PC-3 (cell line): Measurements from ENCODE around the gene LTBP1. TPM values are rescaled to one million over a fixed set of nuclear protein-coding genes. Genes with fewer than 3 reads are reported as not detected.

Experiments used
- ATAC-seq: fragments of 200-7000 bp; cut with Tn5 transposase; 2 replicates; pipeline ENCODE4 v1.9.1; 2020; ENCODE audit warnings: mild to moderate bottlenecking, moderate library complexity
- BruUV-seq: library from RNA; stranded (reverse); fragments of 400-500 nt; replicated peaks from 2 replicates; lab custom pipeline; 2021; lab: Mats Ljungman, UMichigan
- CTCF ChIA-PET: fragments of 300-600 bp; sonication (Branson Sonifier 250); formaldehyde crosslinking; loops from one replicate; lab custom pipeline; 2022; ENCODE audit warnings: antibody characterized with exemption; lab: Charles Lee
- POLR2A ChIA-PET: fragments of 300-600 bp; sonication (Branson Sonifier 250); formaldehyde crosslinking; loops from one replicate; lab custom pipeline; 2022; ENCODE audit warnings: antibody characterized with exemption; ENCODE audit not compliant: unreplicated experiment; lab: Charles Lee
- DNase-seq: peaks from one replicate; pipeline ENCODE4 v3.0.0-alpha.2; 2015
- H2AFZ ChIP-seq: fragments of 300-600 bp; sonication (generic); 2 replicates; pipeline ENCODE4 v1.6.0; 2016; ENCODE audit warnings: antibody characterized with exemption, low read length
- H3F3A ChIP-seq: fragments of 300-600 bp; sonication (generic); one replicate; pipeline ENCODE4 v1.6.0; 2017; ENCODE audit warnings: antibody characterized with exemption, low read length, control low read depth, mild to moderate bottlenecking; ENCODE audit not compliant: unreplicated experiment
- H3K27ac ChIP-seq: fragments of 300-600 bp; sonication (generic); 2 replicates; pipeline ENCODE4 v1.5.1; 2016; ENCODE audit warnings: mild to moderate bottlenecking, low read length
- H3K27me3 ChIP-seq: fragments of 300-600 bp; sonication (generic); 2 replicates; pipeline ENCODE4 v1.6.1; 2016; ENCODE audit warnings: low read length, mixed read lengths
- H3K36me3 ChIP-seq: fragments of 300-600 bp; sonication (generic); 2 replicates; pipeline ENCODE4 v1.6.1; 2016; ENCODE audit warnings: low read depth, mixed run types, low read length, mixed read lengths
- H3K4me1 ChIP-seq: fragments of 300-600 bp; sonication (generic); 2 replicates; pipeline ENCODE4 v1.5.1; 2016; ENCODE audit warnings: low read length; ENCODE audit not compliant: insufficient read depth
- H3K4me2 ChIP-seq: fragments of 300-600 bp; sonication (generic); 2 replicates; pipeline ENCODE4 v1.6.0; 2016; ENCODE audit warnings: low read length
- H3K4me3 ChIP-seq: fragments of 300-600 bp; sonication (generic); 2 replicates; pipeline ENCODE4 v1.5.1; 2016; ENCODE audit warnings: mild to moderate bottlenecking, low read length, mixed read lengths
- H3K79me2 ChIP-seq: fragments of 300-600 bp; sonication (generic); 2 replicates; pipeline ENCODE4 v1.6.1; 2017; ENCODE audit warnings: low read length, mixed read lengths
- H3K9ac ChIP-seq: fragments of 300-600 bp; sonication (generic); 2 replicates; pipeline ENCODE4 v1.6.0; 2016; ENCODE audit warnings: mild to moderate bottlenecking, low read length
- H3K9me2 ChIP-seq: fragments of 300-600 bp; sonication (generic); replicated peaks from 2 replicates; pipeline ENCODE4 v1.6.1; 2016; ENCODE audit warnings: mixed run types, low read length, mixed read lengths
- H3K9me3 ChIP-seq: fragments of 300-600 bp; sonication (generic); 2 replicates; pipeline ENCODE4 v1.6.1; 2016; ENCODE audit warnings: low read length, mixed read lengths
- H4K20me1 ChIP-seq: fragments of 300-600 bp; sonication (generic); 2 replicates; pipeline ENCODE4 v1.6.1; 2016; ENCODE audit warnings: low read length, mixed read lengths
- CTCF ChIP-seq: fragments of 300-600 bp; sonication (generic); conservative IDR thresholded peaks from 2 replicates; pipeline ENCODE4 v1.5.1; 2017; ENCODE audit warnings: antibody characterized with exemption, low read depth, mild to moderate bottlenecking, low read length
- EZH2 ChIP-seq: fragments of 300-600 bp; sonication (generic); IDR thresholded peaks from one replicate; pipeline ENCODE4 v1.6.1; 2017; ENCODE audit warnings: antibody characterized with exemption, mild to moderate bottlenecking, low read length; ENCODE audit not compliant: unreplicated experiment
- EZH2phosphoT487 ChIP-seq: fragments of 300-600 bp; sonication (generic); IDR thresholded peaks from 2 replicates; pipeline ENCODE4 v1.6.1; 2018; ENCODE audit warnings: mild to moderate bottlenecking, antibody characterized with exemption, low read length, borderline replicate concordance
- intact Hi-C: fragments of 100-400 bp; cut with micrococcal nuclease; formaldehyde crosslinking; loops from 2 replicates; pipeline ENCODE4 v1.9.0; 2023
- total RNA-seq: library from RNA; depleted of rRNA; stranded (reverse); fragments of >200 nt; gene quantifications from 2 replicates; pipeline ENCODE4 v1.2.3, GENCODE V29; 2014

Gene LTBP1
- total RNA-seq, 1 experiment from 2014 or later, result 45.9 TPM

GRCh38 chr2:33236482-33237385 is 290.0 kb downstream of the LTBP1 start:
- ChIA-PET CTCF (no interaction called here), POLR2A (interaction anchor here (0.5 kb wide), 1 partner anchor 25 kb away, joined by 6 read pairs; no protein-coding TSS in a partner anchor)
- Histone ChIP-seq H3K27me3 (no peaks in the 10 kb centered on the region), H3K9me2 (no peaks in the 10 kb centered on the region), H3K9ac (peak overlapping the region; percentile 91), H3K4me2 (peak overlapping the region; percentile 44), H2AFZ (no peak overlapping the region), H3K79me2 (no peaks in the 10 kb centered on the region), H3K36me3 (no peaks in the 10 kb centered on the region), H3K9me3 (no peaks in the 10 kb centered on the region), H4K20me1 (no peaks in the 10 kb centered on the region), H3F3A (peaks cover 5% of the 10 kb centered on the region), H3K27ac (peak overlapping the region; percentile 98), H3K4me3 (no peak overlapping the region), H3K4me1 (peaks cover 43% of the 10 kb centered on the region)
- intact Hi-C loops, result no loop called here
- ATAC-seq (peak; percentile 65), DNase-seq (peak; percentile 83)
- no peak for TF ChIP-seq CTCF
- no peak for TF ChIP-seq EZH2
- TF ChIP-seq EZH2phosphoT487, result no peak
- BruUV-seq, result TSS peak; percentile 23

- no peaks in the 10 kb centered on the region for H3K79me2 ChIP-seq
- no peak overlapping the region for H2AFZ ChIP-seq
- ChIA-PET CTCF (no interaction called here), POLR2A (no interaction called here)
- peak; percentile 79 for ATAC-seq
- no TSS peak for BruUV-seq
- no peaks in the 10 kb centered on the region for H3K9me3 ChIP-seq
- no peaks in the 10 kb centered on the region for H3K27me3 ChIP-seq
- H3K9ac ChIP-seq, result peak overlapping the region; percentile 93
- H4K20me1 ChIP-seq, result no peaks in the 10 kb centered on the region
- H3K27ac ChIP-seq, result peak overlapping the region; percentile 98
- peak overlapping the region; percentile 55 for H3K4me2 ChIP-seq
- DNase-seq, result peak; percentile 89
- no peaks in the 10 kb centered on the region for H3K36me3 ChIP-seq
- intact Hi-C loops, result loop anchor here (2.0 kb wide), 1 partner anchor 33 kb away; no protein-coding TSS in a partner anchor
- no peak overlapping the region for H3K4me3 ChIP-seq
- H3K9me2 ChIP-seq, result no peaks in the 10 kb centered on the region
- H3F3A ChIP-seq, result peaks cover 5% of the 10 kb centered on the region
- TF ChIP-seq EZH2phosphoT487, result no peak
- peaks cover 51% of the 10 kb centered on the region for H3K4me1 ChIP-seq
Measured at GRCh38 chr2:33238111-33238510, 291.4 kb downstream of the LTBP1 start.

GRCh38 chr2:33240178-33240577 is 293.4 kb downstream of the LTBP1 start:
- BruUV-seq, result no TSS peak
- CTCF ChIA-PET, result no interaction called here
- H3F3A ChIP-seq, result peaks cover 5% of the 10 kb centered on the region
- peak overlapping the region; percentile 11; the same call in 1 of the 2 replicates for H3K9ac ChIP-seq
- intact Hi-C loops, result no loop called here
- peak; percentile 70 for DNase-seq
- H3K79me2 ChIP-seq, result no peaks in the 10 kb centered on the region
- peaks cover 55% of the 10 kb centered on the region for H3K4me1 ChIP-seq
- H3K9me3 ChIP-seq, result no peaks in the 10 kb centered on the region
- H3K4me2 ChIP-seq, result no peak overlapping the region
- H3K27ac ChIP-seq, result peak overlapping the region; percentile 86
- POLR2A ChIA-PET, result no interaction called here
- TF ChIP-seq EZH2, result no peak
- no peak for TF ChIP-seq CTCF
- no peak for TF ChIP-seq EZH2phosphoT487
- H3K36me3 ChIP-seq, result no peaks in the 10 kb centered on the region
- no peak for ATAC-seq
- H3K9me2 ChIP-seq, result no peaks in the 10 kb centered on the region
- no peaks in the 10 kb centered on the region for H3K27me3 ChIP-seq
- H3K4me3 ChIP-seq, result no peak overlapping the region
- H4K20me1 ChIP-seq, result no peaks in the 10 kb centered on the region
- no peak overlapping the region for H2AFZ ChIP-seq
